ENCODE data around the gene ZNF681. TPM values are rescaled to one million over a fixed set of nuclear protein-coding genes. Genes with fewer than 3 reads are reported as not detected.

The ZNF681 gene
- 0.50 and 0.77 TPM in 2 replicates for total RNA-seq

DNA sequence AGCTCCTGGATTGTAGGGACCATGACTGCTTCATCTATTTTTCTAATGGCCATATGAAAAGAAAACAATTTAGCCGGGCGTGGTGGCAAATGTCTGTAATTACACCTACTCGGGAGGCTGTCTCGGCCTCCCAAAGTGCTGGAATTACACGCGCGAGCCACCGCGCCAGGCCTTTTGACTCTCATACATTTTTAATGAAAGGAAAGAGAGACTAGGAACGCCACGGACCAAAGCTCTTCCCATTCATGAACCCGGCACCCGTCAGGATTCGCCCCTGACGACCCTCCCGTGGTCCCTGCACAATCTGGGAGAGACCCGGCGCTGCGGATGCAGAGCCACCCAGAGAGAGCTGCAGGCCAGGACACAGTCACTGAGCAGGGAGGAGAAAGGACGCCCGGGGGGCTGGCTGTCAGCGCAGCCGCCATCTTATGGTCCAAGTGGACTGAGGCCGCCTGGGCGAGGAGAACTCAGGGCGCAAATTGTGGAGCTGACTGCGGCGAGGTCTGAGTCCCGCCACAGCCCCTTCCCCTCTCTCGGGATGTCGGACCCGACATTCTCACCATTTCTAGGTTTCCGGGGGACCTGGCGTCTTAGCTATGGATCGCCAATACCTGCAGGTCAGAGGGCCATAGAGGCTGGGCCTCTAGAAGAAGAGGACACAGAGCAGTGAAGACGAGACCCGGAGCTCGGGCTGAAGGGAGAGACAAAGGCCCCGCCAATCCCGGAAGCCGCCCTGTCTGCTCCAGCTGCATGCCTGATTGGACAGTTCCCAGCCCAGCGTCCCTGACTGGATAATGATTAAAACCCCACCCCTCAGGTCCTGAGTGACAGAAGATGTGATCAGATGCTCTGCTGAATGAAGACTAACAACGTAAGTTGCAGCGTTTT is at the start of gene ZNF681:
Gene ZNF681 (minus strand): TSS at position 705 of the 888 bp plus-strand sequence. CDS start 142 bp downstream, at position 563.

Other genes with a start within 250 kb of the ZNF681 start
- gene ZNF675, start 71.7 kb downstream of the ZNF681 start, total RNA-seq, result 5.0 and 6.3 TPM in 2 replicates
- gene ZNF726, start 156.0 kb upstream of the ZNF681 start, total RNA-seq, result 2.9 and 5.5 TPM in 2 replicates